HepG2 (cell line): ENCODE results near the gene FAHD2A. TPM values are rescaled to one million over a fixed set of nuclear protein-coding genes. Genes with fewer than 3 reads are reported as not detected.

Source experiments
- ARNTL ChIP-seq: sonication (generic); formaldehyde crosslinking; IDR thresholded peaks from 2 replicates; pipeline ENCODE4 v1.4.0; 2020; ENCODE audit warnings: mild to moderate bottlenecking, missing genetic modification reagents
- ISL2 ChIP-seq: sonication (generic); formaldehyde crosslinking; IDR thresholded peaks from 2 replicates; pipeline ENCODE4 v1.5.0; 2020; ENCODE audit warnings: missing genetic modification reagents
- ZNF629 ChIP-seq: sonication (generic); formaldehyde crosslinking; conservative IDR thresholded peaks from 2 replicates; pipeline ENCODE4 v1.5.0; 2020; ENCODE audit warnings: missing genetic modification reagents
- polyA plus RNA-seq, 8 experiments: library from polyadenylated mRNA; depleted of rRNA in 3 of 8; stranded (reverse) in 7 of 8; unstranded in 1 of 8; fragments of >200 nt; fragmentation: Illumina TruSeq in 4 of 8; extraction: Trizol in 4 of 8; gene quantifications; 2 replicates each; pipeline versions ENCODE4 v1.2.1 to v1.2.3, GENCODE V29; 2011 to 2016; ENCODE audit warnings: low read depth in 4 of 8, missing spikeins in 1 of 8, mixed read lengths in 1 of 8; ENCODE audit not compliant: insufficient read depth in 1 of 8
- total RNA-seq, 5 experiments: library from RNA; depleted of rRNA; stranded (reverse); fragments of >200 nt; fragmentation: Illumina TruSeq; extraction: Trizol; gene quantifications; 2 replicates each; pipeline ENCODE4 v1.2.3, GENCODE V29; 2016; ENCODE audit warnings: low read depth in 1 of 5
- TF ChIP-seq, protein P1 (sequence below): sonication (generic); formaldehyde crosslinking; IDR thresholded peaks from 2 replicates; pipeline ENCODE4 v1.8.0; 2022; ENCODE audit warnings: missing genetic modification reagents, mild to moderate bottlenecking, moderate library complexity, borderline replicate concordance
- TF ChIP-seq, protein P2 (sequence below): sonication (generic); formaldehyde crosslinking; IDR thresholded peaks from one replicate; pipeline ENCODE4 v1.5.1; 2020; ENCODE audit warnings: mild to moderate bottlenecking, missing genetic modification reagents; ENCODE audit errors: not compliant biosample characterization
- TF ChIP-seq, protein P3 (sequence below): sonication (generic); formaldehyde crosslinking; IDR thresholded peaks from 2 replicates; pipeline ENCODE4 v1.4.0; 2020; ENCODE audit warnings: missing genetic modification reagents, borderline replicate concordance

The FAHD2A gene
- total and polyA plus RNA-seq, 2 of the 13 experiments (the other 11 are each of a cell fraction or from before 2014, with no cell fraction given): 34.0 to 44.2 TPM

DNA sequence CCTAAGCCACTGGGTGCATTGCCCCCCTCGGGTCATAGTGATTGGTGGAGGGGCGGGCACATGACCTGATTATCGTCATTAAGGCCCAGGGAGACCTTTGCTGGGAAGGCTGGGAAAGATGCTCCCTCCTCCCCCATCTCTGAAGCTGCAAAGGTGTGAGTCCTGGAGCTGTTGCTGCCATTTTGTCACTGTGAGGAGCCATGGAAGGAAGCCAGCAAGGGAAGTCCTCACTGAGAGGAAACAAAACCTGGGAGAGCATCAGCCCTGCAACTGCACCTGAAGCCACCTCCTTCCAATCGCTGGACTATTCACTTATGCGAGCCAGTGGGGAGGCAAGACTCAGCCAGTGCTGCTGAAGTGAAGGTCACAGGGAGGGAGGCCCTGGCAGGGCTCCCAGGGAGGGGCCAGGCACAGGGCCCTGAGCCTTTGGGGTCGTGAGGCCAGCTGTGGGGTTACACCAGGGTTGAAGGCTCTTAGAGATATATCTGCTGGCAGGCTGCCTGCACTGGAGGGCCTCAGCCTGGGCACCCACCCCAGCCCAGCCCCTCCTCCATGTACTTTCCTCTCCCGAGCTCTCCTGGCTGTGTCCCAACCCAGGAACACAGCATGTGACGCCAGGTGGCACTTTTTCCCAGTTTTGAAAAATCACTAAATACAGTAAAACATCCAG, 10.7 kb upstream of the FAHD2A start (continued):
- TF ChIP-seq ZNF629 (no peak), ARNTL (CRISPR knock-in tag) (0 out of 2 replicates have a peak, but pooled peaks have one; percentile 23), ISL2 (peak; percentile 43; the same call in 1 of the 2 replicates)
- TF ChIP-seq, protein P1, sequence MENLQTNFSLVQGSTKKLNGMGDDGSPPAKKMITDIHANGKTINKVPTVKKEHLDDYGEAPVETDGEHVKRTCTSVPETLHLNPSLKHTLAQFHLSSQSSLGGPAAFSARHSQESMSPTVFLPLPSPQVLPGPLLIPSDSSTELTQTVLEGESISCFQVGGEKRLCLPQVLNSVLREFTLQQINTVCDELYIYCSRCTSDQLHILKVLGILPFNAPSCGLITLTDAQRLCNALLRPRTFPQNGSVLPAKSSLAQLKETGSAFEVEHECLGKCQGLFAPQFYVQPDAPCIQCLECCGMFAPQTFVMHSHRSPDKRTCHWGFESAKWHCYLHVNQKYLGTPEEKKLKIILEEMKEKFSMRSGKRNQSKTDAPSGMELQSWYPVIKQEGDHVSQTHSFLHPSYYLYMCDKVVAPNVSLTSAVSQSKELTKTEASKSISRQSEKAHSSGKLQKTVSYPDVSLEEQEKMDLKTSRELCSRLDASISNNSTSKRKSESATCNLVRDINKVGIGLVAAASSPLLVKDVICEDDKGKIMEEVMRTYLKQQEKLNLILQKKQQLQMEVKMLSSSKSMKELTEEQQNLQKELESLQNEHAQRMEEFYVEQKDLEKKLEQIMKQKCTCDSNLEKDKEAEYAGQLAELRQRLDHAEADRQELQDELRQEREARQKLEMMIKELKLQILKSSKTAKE: no peak
- TF ChIP-seq, protein P2, sequence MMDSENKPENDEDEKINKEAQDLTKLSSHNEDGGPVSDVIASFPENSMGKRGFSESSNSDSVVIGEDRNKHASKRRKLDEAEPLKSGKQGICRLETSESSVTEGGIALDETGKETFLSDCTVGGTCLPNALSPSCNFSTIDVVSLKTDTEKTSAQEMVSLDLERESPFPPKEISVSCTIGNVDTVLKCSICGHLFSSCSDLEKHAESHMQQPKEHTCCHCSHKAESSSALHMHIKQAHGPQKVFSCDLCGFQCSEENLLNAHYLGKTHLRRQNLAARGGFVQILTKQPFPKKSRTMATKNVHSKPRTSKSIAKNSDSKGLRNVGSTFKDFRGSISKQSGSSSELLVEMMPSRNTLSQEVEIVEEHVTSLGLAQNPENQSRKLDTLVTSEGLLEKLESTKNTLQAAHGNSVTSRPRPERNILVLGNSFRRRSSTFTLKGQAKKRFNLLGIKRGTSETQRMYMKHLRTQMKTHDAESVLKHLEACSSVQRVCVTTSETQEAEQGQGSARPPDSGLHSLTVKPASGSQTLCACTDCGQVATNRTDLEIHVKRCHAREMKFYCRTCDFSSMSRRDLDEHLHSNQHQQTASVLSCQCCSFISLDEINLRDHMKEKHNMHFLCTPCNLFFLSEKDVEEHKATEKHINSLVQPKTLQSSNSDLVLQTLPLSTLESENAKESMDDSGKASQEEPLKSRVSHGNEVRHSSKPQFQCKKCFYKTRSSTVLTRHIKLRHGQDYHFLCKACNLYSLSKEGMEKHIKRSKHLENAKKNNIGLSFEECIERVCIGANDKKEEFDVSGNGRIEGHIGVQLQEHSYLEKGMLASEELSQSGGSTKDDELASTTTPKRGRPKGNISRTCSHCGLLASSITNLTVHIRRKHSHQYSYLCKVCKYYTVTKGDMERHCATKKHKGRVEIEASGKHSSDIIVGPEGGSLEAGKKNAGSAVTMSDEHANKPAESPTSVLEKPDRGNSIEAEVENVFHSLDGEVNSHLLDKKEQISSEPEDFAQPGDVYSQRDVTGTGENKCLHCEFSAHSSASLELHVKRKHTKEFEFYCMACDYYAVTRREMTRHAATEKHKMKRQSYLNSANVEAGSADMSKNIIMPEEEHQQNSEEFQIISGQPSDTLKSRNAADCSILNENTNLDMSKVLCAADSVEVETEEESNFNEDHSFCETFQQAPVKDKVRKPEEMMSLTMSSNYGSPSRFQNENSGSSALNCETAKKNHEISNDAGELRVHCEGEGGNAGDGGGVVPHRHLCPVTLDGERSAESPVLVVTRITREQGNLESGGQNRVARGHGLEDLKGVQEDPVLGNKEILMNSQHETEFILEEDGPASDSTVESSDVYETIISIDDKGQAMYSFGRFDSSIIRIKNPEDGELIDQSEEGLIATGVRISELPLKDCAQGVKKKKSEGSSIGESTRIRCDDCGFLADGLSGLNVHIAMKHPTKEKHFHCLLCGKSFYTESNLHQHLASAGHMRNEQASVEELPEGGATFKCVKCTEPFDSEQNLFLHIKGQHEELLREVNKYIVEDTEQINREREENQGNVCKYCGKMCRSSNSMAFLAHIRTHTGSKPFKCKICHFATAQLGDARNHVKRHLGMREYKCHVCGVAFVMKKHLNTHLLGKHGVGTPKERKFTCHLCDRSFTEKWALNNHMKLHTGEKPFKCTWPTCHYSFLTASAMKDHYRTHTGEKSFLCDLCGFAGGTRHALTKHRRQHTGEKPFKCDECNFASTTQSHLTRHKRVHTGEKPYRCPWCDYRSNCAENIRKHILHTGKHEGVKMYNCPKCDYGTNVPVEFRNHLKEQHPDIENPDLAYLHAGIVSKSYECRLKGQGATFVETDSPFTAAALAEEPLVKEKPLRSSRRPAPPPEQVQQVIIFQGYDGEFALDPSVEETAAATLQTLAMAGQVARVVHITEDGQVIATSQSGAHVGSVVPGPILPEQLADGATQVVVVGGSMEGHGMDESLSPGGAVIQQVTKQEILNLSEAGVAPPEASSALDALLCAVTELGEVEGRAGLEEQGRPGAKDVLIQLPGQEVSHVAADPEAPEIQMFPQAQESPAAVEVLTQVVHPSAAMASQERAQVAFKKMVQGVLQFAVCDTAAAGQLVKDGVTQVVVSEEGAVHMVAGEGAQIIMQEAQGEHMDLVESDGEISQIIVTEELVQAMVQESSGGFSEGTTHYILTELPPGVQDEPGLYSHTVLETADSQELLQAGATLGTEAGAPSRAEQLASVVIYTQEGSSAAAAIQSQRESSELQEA: no peak
- TF ChIP-seq, protein P3, sequence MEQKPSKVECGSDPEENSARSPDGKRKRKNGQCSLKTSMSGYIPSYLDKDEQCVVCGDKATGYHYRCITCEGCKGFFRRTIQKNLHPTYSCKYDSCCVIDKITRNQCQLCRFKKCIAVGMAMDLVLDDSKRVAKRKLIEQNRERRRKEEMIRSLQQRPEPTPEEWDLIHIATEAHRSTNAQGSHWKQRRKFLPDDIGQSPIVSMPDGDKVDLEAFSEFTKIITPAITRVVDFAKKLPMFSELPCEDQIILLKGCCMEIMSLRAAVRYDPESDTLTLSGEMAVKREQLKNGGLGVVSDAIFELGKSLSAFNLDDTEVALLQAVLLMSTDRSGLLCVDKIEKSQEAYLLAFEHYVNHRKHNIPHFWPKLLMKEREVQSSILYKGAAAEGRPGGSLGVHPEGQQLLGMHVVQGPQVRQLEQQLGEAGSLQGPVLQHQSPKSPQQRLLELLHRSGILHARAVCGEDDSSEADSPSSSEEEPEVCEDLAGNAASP: peak; percentile 74; the same call in 1 of the 2 replicates
